Activated T-helper 1 cell treated with Interleukin-2 at 50 U/mL for 16 hours (primary cell): ENCODE data around the gene TRIM43B.
"Not testable (repeated sequence)": the region's sequence is repeated elsewhere in the genome, so short reads cannot be mapped to it uniquely, and the experiment has no call there.

Source experiments
- DNase-seq: peaks from one replicate; pipeline ENCODE4 v3.0.0-alpha.2; 2020; ENCODE audit warnings: low read depth

TRIM43B gene

DNA sequence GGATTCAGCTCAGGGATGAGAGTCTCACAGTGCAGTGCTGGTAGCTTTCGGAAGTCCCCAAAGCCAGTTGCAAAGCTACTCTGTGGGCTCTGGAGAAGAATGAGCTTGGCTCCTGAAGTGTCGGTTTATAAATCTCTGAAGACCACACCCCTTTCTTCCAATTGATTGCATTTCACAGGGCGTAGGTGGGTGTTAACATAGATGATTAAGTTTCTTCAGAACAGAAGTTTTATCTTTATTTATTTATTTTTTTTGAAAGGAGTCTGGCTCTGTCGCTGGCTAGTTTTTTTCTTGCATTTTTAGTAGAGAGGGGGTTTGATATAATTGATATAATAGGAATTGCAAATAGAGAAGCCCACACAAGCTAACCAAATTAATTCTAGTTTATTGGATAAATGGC lies at the start of gene TRIM43B:
Gene TRIM43B, minus strand, starts transcription at position 101 of the 400 bp plus-strand sequence. CDS start 2,040 bp downstream, outside the sequence.
- DNase-seq, result not testable (repeated sequence)

DNA sequence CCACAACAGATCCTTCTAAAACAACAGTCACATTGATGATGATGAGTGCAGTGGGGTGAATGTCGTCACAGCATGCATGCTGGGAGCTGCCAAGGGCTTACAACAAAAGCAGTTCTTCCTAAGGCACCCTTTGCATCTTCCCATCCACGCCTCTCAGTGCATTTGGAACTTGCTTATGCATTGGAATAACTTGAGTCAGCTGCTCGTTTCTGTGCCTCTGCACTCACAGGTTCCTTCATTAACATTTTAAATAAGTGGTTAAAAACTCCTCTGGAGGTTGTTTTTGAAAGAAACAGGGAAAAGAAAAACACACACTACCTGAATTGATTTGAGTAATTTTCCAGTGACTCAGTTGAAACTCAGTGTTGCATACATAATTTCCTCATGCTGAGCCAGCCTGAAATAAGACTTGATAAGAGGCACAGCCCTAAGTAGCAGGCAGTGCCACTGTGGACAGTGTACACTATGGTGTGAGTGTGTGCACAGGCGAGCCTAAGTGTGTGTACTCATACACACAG lies 46.8 kb upstream of the TRIM43B start:
- DNase-seq, result no peak

DNA sequence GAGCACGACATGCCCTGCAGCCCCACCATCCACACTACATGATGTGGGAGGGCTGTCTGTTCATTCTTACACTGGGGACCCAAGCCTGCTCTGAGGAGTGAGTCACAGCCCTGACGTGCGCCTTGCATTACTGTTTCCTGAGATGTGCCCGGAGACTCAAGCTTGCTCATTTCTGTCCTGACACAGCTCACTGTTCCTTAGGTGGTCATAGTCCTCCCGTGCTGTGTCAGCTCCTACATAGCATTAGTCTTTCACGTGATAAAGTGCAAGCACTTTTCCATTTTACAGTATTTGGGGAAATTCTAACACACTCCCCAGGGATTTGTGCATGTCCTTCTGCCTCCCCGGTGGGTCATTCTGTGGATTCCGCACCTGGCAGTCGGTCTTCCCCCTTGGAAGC lies 46.2 kb upstream of the TRIM43B start:
- DNase-seq, result no peak

DNA sequence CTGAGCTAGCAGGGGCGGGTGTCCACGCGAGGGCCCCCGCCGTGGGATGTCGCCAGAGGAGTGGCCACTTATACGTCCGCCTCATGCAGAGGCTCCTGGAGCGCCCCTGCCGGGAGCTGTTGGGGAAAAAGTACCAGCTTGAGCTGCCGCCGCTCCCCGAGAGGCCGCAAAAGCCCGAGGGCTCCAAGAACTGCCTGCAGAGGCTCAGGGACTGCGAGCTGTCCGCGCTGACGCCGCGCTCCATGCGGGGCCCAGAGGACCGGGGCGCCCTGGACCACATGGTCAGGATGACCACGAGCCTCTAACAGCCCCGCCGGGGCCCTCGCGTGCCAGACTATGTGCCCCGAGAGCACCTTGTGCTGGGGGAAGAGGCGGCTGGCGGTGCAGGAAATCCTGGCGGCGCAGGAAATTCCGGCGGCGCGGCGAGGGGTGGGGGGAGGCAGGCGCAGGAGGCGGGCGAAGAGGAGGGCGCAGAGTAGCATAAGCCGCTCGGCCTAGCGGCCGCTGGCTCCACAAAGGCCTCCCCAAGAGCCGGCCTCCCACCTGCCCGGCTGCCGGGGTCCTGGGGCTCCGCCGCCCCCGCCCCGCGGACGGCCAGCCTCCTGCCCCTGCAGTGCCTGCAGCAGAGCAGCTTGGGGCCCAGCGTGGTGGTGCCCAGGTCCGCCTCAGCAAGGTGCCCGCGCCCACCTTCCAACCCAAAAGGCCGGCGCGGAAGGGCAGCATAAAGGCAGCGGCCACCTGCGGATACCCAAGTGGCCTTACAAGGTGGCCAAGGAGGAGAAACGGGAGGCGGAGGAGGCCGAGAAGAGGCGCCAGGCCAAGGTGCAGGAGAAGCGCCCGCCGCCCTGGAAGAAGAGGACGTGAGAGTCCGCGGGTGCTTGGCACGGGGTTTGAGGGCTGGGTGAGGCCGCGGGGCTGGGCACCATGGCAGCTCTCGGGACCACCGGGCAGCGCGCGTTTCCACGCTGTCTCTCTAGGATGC lies 42.1 kb upstream of the TRIM43B start:
- DNase-seq, result peak; percentile 29

DNA sequence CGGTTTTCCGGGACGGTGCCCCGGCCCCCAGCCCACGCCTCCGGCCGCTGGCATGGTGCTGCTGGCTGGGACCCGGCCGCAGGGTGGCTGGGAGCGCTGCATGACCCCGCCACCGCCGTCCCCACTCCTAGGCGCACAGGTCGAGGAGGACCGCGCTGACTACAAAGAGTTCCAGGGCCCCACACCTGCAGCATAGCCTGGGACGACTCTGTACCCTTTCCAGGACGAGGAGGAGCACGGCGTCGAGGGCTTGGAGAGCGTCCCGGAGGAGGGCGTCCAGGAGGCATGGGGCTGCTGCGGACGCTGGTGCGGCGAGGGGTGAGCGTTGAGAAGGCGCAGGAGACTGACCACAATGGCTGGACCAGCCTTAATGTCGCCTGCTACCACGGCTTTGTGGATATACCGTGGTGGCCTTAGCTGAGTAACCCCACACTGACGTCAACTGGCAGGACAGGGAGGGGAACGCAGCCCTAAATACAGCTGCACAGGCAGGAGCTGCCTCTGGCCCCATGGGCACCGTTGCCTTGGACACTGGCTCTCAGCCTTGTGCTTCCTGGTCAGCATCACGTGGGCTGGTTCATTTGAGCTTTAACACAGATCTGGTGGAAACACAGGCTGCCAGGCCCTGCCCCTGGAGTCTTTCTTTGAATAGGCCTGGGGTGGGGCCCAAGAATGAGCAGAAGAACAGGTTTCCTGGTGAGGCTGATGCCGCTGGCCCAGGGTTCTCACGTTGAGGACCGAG lies 40.9 kb upstream of the TRIM43B start:
- no peak for DNase-seq

DNA sequence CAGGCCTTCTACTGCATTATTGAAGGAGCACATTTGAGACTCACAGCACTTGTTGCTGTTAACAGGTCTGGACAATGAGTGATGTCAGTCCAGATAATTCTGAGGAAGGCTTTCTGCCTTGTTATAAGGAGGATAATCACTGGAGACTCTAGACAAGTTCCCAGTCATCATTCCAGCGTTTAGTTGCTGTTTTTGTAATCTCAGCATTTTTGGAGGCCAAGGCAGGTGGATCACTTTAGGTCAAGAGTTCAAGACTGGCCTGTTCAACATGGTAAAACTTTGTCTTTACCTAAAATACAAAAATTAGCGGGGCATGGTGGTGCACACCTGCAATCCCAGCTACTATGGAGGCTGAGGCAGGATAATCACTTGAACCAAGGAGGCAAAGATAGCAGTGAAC lies 39.6 kb upstream of the TRIM43B start:
- DNase-seq, result no peak

DNA sequence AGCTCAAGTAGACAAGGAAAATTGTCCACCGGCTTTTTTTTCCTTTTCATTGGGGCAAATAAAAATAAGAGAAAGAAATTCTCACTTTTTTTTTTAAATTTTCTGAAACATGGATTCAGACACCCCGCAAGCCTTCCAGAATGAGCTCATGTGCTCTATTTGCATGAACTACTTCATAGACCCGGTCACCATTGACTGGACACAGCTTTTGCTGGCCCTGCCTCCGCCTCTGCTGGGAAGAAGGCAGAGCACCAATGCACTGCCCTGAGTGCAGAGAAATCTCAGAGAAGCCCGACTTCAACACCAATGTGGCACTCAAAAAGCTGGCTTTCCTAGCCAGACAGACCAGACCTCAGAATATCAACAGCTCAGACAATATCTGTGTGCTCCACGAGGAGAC lies 30.2 kb upstream of the TRIM43B start:
- no peak for DNase-seq

DNA sequence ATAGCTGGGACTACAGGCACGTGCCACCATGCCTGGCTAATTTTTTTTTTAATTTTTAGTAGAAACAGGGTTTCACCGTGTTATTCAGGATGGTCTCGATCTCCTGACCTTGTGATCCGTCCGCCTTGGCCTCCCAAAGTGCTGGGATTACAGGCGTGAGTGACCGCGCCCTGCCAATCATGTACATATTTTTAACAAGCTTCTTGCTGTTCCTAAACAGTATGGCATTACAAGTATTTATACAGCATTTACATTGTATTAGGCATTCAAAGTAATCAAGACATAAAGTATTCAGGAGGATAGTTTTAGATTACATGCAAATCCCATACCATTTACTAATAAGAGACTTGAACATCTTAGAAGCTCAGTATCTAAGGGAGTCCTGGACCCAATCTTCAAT lies 29.7 kb upstream of the TRIM43B start:
- not testable (repeated sequence) for DNase-seq

DNA sequence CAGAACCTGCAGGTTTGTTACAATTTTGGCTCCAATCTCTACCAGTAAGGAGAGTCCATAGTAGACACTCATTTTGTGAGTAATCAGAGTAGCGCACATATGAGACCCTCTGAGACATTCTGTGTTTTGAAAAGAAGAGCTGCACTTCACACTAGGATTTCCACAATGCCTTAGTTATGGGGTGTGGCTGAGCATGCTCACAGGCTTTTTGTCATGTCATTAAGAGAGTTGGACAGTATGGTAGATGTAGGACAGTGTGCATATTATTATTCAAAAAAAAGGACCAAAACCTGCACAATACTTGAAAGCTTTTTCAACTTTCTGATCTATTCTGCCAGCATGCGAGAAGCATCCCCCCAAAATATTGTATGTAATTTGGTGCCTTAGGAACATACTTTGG lies 24.9 kb upstream of the TRIM43B start:
- DNase-seq, result no peak

DNA sequence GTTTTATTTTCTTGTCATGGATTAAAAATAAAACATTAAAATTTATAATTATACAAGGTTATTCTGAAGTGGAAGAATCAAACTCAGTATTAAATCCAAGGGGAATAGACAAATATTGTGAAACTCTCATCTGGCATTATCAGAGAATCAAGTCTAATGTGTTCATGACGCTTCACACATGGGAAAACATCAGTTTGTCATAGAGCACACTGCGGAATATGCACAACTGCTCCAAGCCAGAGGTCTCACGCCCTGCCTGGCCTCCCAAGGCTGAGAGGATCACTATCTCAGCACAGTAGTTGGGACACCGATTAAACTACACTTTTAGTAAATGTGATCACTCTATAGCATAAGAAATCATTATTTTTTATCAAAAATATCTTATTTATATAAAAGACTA lies 20.7 kb upstream of the TRIM43B start:
- DNase-seq, result no peak

DNA sequence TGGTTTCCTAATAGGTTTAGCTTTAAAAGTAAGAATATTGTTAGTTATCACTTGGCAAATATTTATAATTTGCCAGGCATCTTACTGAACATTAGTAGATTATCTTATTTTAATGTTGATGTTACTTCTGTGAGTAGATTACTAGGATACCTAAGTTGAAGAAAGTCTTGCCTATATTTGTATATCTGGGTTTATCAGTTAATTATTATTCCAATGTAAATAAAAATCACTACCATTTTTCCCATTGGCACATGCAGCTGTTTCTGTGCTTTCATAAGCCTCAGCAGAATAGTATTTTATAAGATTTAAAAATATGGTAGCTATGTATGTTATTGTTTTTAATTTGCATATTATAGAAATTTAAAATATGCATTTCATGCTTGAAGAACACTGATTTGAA lies 16.3 kb upstream of the TRIM43B start:
- DNase-seq, result no peak

DNA sequence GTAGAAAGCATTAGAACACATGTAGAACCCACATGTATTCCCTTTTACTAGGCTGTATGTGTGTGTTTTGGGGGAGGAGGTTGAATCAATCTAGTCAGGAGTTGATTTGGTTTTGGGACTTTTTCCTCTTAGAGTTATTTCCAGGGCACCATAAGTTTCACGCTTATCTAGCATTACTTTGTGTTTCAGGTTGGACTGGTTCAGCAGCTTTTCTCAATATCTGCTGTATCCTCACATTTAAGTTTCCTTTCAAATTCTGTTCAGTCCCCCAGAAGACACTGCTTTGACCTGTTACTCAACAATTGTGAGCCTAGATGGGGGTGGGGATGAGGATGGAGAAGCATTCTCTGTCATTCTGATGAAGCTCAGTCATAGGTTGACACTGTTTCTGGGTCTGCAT lies 7.5 kb upstream of the TRIM43B start:
- not testable (repeated sequence) for DNase-seq

DNA sequence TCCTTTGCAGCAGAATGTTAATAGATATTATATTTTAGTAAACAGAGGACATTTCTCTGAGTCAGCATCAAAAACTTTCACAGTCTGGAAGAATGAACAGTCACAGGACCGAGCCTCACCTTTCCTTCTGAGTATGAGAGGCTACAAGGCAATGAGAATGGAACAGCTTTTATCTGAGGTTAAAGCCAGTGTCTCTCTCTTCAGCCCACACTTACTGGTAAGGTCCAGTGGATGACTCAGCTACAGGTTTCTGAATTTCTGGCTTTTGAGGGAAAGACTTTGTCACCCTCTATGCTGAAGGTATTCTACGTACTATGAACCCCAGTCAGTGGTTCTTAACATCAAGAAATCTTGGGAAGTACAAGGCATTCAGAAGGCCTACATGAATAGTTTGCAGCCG lies 9.5 kb downstream of the TRIM43B start:
- not testable (repeated sequence) for DNase-seq

DNA sequence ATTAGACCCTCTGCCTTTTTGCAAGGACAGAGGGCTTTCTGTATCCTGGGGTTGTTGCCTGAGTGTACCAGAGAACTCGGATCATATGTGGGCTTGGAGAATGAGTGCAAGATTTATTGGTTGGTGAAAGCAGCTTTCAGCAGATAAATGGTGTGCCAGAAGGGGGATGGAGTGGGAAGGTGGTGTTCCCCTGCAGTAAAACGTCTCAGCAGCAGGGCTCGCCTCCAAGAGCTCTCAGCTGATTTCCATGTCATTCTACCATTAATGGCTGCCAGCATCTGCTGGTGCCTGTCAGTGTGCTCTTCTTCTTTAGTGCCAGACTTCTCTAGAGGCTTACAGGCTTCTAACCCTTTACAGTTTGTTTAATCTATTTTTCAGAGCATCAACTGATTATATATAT lies 16.6 kb downstream of the TRIM43B start:
- DNase-seq, result not testable (repeated sequence)

DNA sequence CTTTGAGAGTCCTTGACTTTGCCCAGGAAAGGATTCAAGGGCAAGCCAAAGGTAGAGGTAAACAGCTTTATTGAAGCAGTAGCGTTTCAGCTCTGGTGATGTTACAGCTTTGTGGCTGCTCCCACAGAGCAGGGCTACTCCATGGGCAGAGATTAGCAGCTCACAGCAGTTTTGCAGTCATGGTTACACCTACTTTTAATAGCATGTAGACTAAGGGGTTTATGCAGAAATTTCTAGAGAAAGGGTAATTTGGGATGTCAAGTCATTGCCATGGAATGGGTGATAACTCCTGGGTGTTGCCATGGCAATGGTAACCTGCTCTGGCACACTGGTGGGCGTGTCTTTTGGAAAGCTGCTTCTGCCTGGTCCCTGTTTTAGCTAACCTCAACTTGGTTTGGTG lies 18.0 kb downstream of the TRIM43B start:
- not testable (repeated sequence) for DNase-seq

DNA sequence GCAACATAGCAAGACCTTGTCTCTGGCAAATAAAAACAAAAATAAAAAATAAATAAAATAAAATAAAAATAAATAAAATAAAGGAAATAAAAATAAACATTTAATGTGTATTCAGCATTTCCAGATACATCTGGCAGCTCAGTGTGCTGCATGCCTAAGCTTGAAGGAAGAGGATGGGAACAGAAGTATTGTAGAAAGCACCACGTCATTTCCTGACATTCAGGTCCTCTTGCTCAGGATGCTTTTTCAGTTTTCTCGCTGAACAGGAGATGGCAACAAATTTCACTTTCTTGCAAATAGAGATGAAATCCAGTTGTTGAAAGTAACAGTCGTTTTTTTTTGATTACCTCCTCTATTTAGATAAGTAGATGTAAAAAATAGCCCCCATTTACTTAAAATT lies 21.3 kb downstream of the TRIM43B start:
- DNase-seq, result not testable (repeated sequence)

DNA sequence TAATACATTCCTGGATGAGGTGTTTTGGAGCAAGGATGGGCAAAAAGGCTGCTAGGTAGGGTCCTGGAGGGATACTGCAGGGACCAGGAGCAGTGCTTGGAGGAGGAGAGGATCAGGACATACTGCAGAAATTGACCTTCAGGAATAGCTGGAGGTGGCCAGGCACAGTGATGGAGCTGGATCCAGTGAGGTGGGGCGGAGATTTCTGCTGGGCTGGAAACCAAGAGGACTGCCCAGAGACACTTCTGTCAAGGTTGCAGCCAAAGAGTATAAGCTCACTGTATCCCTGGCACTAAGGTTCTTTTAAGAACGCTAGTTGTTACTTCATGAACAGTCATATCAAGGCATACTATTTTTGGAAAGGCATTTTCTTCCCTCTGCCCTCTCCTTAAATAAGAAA lies 39.2 kb downstream of the TRIM43B start:
- DNase-seq, result not testable (repeated sequence)

DNA sequence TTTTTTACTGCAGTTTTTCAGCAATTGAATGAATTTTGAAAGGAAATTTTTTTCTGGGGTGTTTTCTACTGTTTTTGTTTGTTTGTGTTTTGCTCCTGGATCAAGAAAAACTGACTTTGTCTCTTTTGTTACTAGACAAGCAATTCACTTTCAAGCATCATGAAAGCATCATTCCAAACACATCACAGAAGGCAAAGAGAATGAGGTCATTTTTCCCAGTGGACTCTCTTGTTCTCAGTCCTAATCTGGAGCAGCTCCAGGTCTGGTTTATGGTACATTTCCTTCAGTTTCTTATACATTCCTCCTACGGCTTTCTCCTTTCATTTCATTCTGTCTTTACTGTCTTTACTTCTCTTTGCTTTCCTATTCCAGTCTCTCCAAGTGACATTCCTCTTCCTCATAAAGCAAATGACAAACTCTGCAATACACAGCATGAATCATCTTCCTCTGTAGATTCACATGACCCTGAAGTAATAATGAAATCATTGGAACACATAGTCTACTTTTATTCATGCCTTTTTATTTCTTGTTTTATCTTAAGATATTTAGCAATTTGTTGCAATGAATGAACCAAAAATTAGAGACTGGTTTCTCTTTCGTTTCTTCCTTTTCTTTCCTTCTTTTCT lies 42.0 kb downstream of the TRIM43B start:
- DNase-seq, result not testable (repeated sequence)

DNA sequence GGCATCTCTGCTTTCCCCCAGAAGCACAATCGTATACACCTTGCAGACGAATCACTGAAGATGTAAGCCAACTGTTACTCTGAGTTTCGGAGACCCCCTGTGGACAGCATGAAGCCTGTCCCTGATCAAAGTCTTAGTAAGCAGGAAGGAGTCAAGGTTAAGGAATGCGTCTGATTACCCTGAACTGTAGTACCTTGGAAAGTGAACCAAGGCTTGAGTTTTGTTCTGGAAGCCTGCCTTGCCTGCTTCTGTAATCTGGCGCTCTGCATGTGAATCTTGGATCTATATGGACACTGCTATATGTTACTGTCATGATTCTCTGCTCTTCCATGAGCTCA lies 48.7 kb downstream of the TRIM43B start:
- not testable (repeated sequence) for DNase-seq

DNA sequence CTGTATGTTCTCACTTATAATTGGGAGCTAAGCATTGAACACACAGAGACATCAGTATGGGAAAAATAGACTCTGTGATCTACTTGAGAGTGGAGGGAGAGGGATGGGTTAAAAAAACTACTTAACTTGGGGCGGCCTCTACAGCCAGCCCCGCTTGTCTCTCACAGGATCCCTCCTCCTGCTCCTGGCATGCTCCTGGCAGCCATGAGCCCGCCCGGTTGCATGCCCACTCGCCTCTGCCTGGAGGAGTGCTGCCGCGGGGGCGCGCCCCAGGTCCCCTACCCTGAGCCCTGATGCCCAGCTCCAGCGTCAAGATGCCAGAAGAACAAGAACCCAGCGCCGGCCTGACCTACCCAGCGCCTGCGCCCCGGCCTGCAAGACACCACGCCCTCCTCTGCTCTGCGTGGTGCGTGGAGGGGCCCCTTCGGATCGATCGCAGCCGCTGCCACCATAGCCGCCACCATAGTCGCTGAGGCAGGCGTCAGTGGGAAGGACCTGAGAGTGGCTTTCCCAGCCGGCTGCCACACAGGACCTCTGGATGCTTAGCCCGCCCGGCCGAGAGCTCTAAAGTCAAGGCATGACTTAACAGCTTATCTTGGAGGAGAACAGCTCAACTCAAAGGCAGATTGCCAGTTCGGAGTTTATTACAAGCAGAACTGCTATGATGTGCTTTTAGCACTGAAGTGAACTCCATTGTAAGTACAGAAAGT lies 49.2 kb downstream of the TRIM43B start:
- not testable (repeated sequence) for DNase-seq

DNA sequence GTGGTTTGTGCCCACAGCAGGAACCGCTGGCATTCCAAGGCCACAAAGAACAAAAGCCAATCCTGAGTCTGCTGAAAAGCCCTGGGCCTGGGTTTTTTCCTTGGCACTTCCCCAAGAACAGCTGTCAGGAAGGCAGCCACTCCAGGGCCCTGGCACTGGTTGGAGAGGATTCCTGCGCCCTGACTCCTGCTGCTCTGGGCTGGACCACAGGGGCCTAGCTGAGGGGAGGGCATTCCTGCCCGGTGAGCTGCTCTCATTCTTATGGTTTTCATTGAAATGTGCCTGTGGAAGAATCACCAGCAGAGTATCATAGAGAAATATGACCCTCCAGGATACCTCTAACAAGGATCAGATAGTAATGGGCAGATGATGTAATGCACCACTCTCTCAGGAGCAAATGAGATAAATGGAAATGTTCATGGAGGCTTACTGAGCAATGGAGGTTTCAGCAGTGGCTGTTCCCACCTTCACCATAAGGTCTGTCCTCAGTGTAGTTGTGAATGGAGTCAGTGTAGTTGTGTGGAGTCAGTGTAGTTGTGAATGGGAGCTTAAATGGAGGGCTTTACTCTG lies 50.0 kb downstream of the TRIM43B start:
- not testable (repeated sequence) for DNase-seq
